GM21423 (cell line): ENCODE measurements around the gene RBM23.

Source experiments
- ATAC-seq: cut with Tn5 transposase; IDR thresholded peaks from one replicate; pipeline ENCODE4 v1.9.1; 2021; ENCODE audit warnings: mild to moderate bottlenecking, moderate library complexity; ENCODE audit not compliant: unreplicated experiment

Gene RBM23

GRCh38 chr14:22887260-22887989, 31.5 kb downstream of the RBM23 start:
- ATAC-seq = peak; percentile 30

- peak; percentile 44 for ATAC-seq
These were observed 32.3 kb downstream of the RBM23 start for GRCh38 chr14:22886500-22887259.

- ATAC-seq = no peak
These were observed 33.0 kb downstream of the RBM23 start for GRCh38 chr14:22885975-22886374.

- no peak for ATAC-seq
These were observed 34.0 kb downstream of the RBM23 start for GRCh38 chr14:22884738-22885523.

GRCh38 chr14:22884076-22884737, 34.7 kb downstream of the RBM23 start:
- ATAC-seq = no peak

- no peak for ATAC-seq
These were observed 35.6 kb downstream of the RBM23 start, which contains the start of gene REM2 for GRCh38 chr14:22883173-22883976. Gene REM2 (plus strand): TSS chr14:22883222. CDS start chr14:22883288, 66 bp downstream.

- ATAC-seq = no peak
These were observed 36.3 kb downstream of the RBM23 start for GRCh38 chr14:22882529-22883172.

- ATAC-seq = no peak
These were observed 36.9 kb downstream of the RBM23 start for GRCh38 chr14:22882064-22882463.

- no peak for ATAC-seq
These were observed 40.4 kb downstream of the RBM23 start for GRCh38 chr14:22878271-22879246.

- ATAC-seq = no peak
These were observed 41.9 kb downstream of the RBM23 start for GRCh38 chr14:22877000-22877501.

GRCh38 chr14:22875748-22876319, 43.1 kb downstream of the RBM23 start:
- no peak for ATAC-seq

- ATAC-seq = no peak
These were observed 43.8 kb downstream of the RBM23 start for GRCh38 chr14:22875003-22875747.

GRCh38 chr14:22872833-22873520, 46.0 kb downstream of the RBM23 start:
- no peak for ATAC-seq

- ATAC-seq = peak; percentile 14
These were observed 46.7 kb downstream of the RBM23 start for GRCh38 chr14:22872033-22872832.

- peak; percentile 73 for ATAC-seq
These were observed 47.5 kb downstream of the RBM23 start, which contains the start of gene LRP10 for GRCh38 chr14:22871224-22872032. Gene LRP10 (plus strand): TSS chr14:22871740. CDS start chr14:22872304, 564 bp downstream.
